HEK293 (cell line): Measurements from ENCODE around the gene HS6ST3.

Source experiments
- CTCF ChIA-PET: fragments of 350-600 bp; formaldehyde crosslinking; extraction: SDS; loops from one replicate; lab custom pipeline; 2021; ENCODE audit warnings: antibody characterized with exemption; lab: Yijun Ruan, JAX
- POLR2A ChIA-PET: fragments of 300-600 bp; formaldehyde crosslinking; extraction: SDS; loops from one replicate; lab custom pipeline; 2020; ENCODE audit warnings: antibody characterized with exemption, inconsistent platforms; lab: Yijun Ruan, JAX
- H3K27ac ChIP-seq: fragments of 200-500 bp; sonication (Bioruptor generic); 2 replicates; pipeline ENCODE4 v1.5.1; 2014; ENCODE audit warnings: low read depth, low read length, control low read depth, inconsistent platforms; ENCODE audit errors: extremely low read depth
- H3K36me3 ChIP-seq, 2 experiments: fragments of 200-500 bp in 1 of 2; sonication (Bioruptor generic) in 1 of 2; 1 replicate in 1 of 2; 2 replicates in 1 of 2; pipeline ENCODE4 v1.5.1; 2014 to 2017; ENCODE audit warnings: inconsistent platforms in 2 of 2, low read length in 2 of 2; ENCODE audit not compliant: control insufficient read depth in 2 of 2, insufficient read depth in 1 of 2
- H3K4me1 ChIP-seq: fragments of 200-500 bp; sonication (Bioruptor generic); 2 replicates; pipeline ENCODE4 v1.5.1; 2014; ENCODE audit warnings: mild to moderate bottlenecking, low read length, inconsistent platforms; ENCODE audit not compliant: control insufficient read depth, insufficient read depth
- H3K4me3 ChIP-seq: 2 replicates; pipeline ENCODE4 v1.5.1; 2011; ENCODE audit warnings: low read depth, mild to moderate bottlenecking, control low read depth, low read length, moderate library complexity
- H3K9me3 ChIP-seq: fragments of 200-500 bp; sonication (Bioruptor generic); 2 replicates; pipeline ENCODE4 v1.5.1; 2014; ENCODE audit warnings: low read depth, low read length, inconsistent platforms; ENCODE audit not compliant: control insufficient read depth, insufficient read depth
- KLF1 ChIP-seq: fragments of 450-650 bp; formaldehyde crosslinking; IDR thresholded peaks from 2 replicates; pipeline ENCODE4 v1.5.1; 2016; ENCODE audit warnings: missing biosample characterization, missing genetic modification characterization
- KLF16 ChIP-seq: fragments of 450-650 bp; formaldehyde crosslinking; IDR thresholded peaks from 2 replicates; pipeline ENCODE4 v1.5.1; 2017; ENCODE audit warnings: missing biosample characterization, missing genetic modification characterization
- OSR2 ChIP-seq: fragments of 450-650 bp; formaldehyde crosslinking; IDR thresholded peaks from 2 replicates; pipeline ENCODE4 v1.5.1; 2016; ENCODE audit warnings: missing biosample characterization, missing genetic modification characterization
- PRDM4 ChIP-seq: fragments of 450-650 bp; formaldehyde crosslinking; IDR thresholded peaks from 2 replicates; pipeline ENCODE4 v1.5.1; 2017; ENCODE audit warnings: missing biosample characterization, missing genetic modification characterization
- SCRT1 ChIP-seq: fragments of 450-650 bp; formaldehyde crosslinking; IDR thresholded peaks from 2 replicates; pipeline ENCODE4 v1.5.1; 2016; ENCODE audit warnings: missing biosample characterization, missing genetic modification characterization, borderline replicate concordance
- SETDB1 ChIP-seq: IDR thresholded peaks from one replicate; pipeline ENCODE4 v1.6.1; 2017; ENCODE audit warnings: mild to moderate bottlenecking, low read length, moderate library complexity, mixed read lengths; ENCODE audit not compliant: insufficient read length
- SP7 ChIP-seq: fragments of 450-650 bp; formaldehyde crosslinking; IDR thresholded peaks from 2 replicates; pipeline ENCODE4 v1.5.1; 2016; ENCODE audit warnings: missing biosample characterization, missing genetic modification characterization
- ZBTB11 ChIP-seq: fragments of 450-650 bp; formaldehyde crosslinking; conservative IDR thresholded peaks from 2 replicates; pipeline ENCODE4 v1.5.1; 2016; ENCODE audit warnings: low read depth, missing biosample characterization, missing genetic modification characterization
- ZBTB7A ChIP-seq: fragments of 450-650 bp; formaldehyde crosslinking; IDR thresholded peaks from 2 replicates; pipeline ENCODE4 v1.5.1; 2016; ENCODE audit warnings: low read depth, missing biosample characterization, missing genetic modification characterization
- ZBTB8A ChIP-seq: fragments of 450-650 bp; formaldehyde crosslinking; IDR thresholded peaks from 2 replicates; pipeline ENCODE4 v1.5.1; 2016; ENCODE audit warnings: missing biosample characterization, missing genetic modification characterization
- ZFP37 ChIP-seq: fragments of 450-650 bp; formaldehyde crosslinking; IDR thresholded peaks from 2 replicates; pipeline ENCODE4 v1.5.1; 2016; ENCODE audit warnings: missing biosample characterization, missing genetic modification characterization
- ZNF114 ChIP-seq: fragments of 450-650 bp; formaldehyde crosslinking; IDR thresholded peaks from 2 replicates; pipeline ENCODE4 v1.5.0; 2017; ENCODE audit warnings: missing biosample characterization, missing genetic modification characterization
- ZNF133 ChIP-seq: fragments of 450-650 bp; formaldehyde crosslinking; IDR thresholded peaks from 2 replicates; pipeline ENCODE4 v1.5.1; 2016; ENCODE audit warnings: missing biosample characterization, missing genetic modification characterization
- ZNF140 ChIP-seq: fragments of 450-650 bp; formaldehyde crosslinking; IDR thresholded peaks from 2 replicates; pipeline ENCODE4 v1.5.1; 2016; ENCODE audit warnings: missing biosample characterization, missing genetic modification characterization
- ZNF202 ChIP-seq: fragments of 450-650 bp; formaldehyde crosslinking; IDR thresholded peaks from 2 replicates; pipeline ENCODE4 v1.5.1; 2016; ENCODE audit warnings: missing biosample characterization, missing genetic modification characterization, borderline replicate concordance
- ZNF248 ChIP-seq: fragments of 450-650 bp; formaldehyde crosslinking; IDR thresholded peaks from 2 replicates; pipeline ENCODE4 v1.5.1; 2017; ENCODE audit warnings: missing biosample characterization, missing genetic modification characterization
- ZNF324 ChIP-seq: fragments of 450-650 bp; formaldehyde crosslinking; IDR thresholded peaks from 2 replicates; pipeline ENCODE4 v1.5.1; 2016; ENCODE audit warnings: missing biosample characterization, missing genetic modification characterization
- ZNF398 ChIP-seq: fragments of 450-650 bp; formaldehyde crosslinking; IDR thresholded peaks from 2 replicates; pipeline ENCODE4 v1.5.1; 2017; ENCODE audit warnings: missing biosample characterization, missing genetic modification characterization
- ZNF48 ChIP-seq: fragments of 450-650 bp; formaldehyde crosslinking; IDR thresholded peaks from 2 replicates; pipeline ENCODE4 v1.5.1; 2016; ENCODE audit warnings: missing biosample characterization, missing genetic modification characterization
- ZNF529 ChIP-seq: fragments of 450-650 bp; formaldehyde crosslinking; IDR thresholded peaks from 2 replicates; pipeline ENCODE4 v1.5.1; 2017; ENCODE audit warnings: missing genetic modification characterization, missing biosample characterization; ENCODE audit not compliant: insufficient replicate concordance
- ZNF747 ChIP-seq: fragments of 450-650 bp; formaldehyde crosslinking; IDR thresholded peaks from 2 replicates; pipeline ENCODE4 v1.5.1; 2016; ENCODE audit warnings: missing biosample characterization, missing genetic modification characterization
- ZSCAN23 ChIP-seq: fragments of 450-650 bp; formaldehyde crosslinking; IDR thresholded peaks from 2 replicates; pipeline ENCODE4 v1.5.1; 2016; ENCODE audit warnings: missing biosample characterization, missing genetic modification characterization

The HS6ST3 gene

GRCh38 chr13:96252903-96253302, 163.0 kb downstream of the HS6ST3 start (continued):
- no peak for TF ChIP-seq SP7 (tag by site-specific recombination)
- no peak for TF ChIP-seq OSR2 (tag by site-specific recombination)
- no peak for TF ChIP-seq PRDM4
- no peak for TF ChIP-seq KLF16 (tag by site-specific recombination)
- no peak for TF ChIP-seq ZFP37 (tag by site-specific recombination)
- no peak for TF ChIP-seq ZNF529 (tag by site-specific recombination)

- no peak overlapping the region for H3K4me3 ChIP-seq
- H3K36me3 ChIP-seq: no peaks in the 10 kb centered on the region
- ChIA-PET POLR2A (no interaction called here), CTCF (no interaction called here)
- no peak for TF ChIP-seq ZNF140 (tag by site-specific recombination)
- TF ChIP-seq ZBTB8A (tag by site-specific recombination): no peak
- TF ChIP-seq SCRT1 (tag by site-specific recombination): no peak
- no peak for TF ChIP-seq ZNF747 (tag by site-specific recombination)
- no peak for TF ChIP-seq ZNF398 (tag by site-specific recombination)
- no peak overlapping the region for H3K27ac ChIP-seq
- no peaks in the 10 kb centered on the region for H3K9me3 ChIP-seq
- no peaks in the 10 kb centered on the region for H3K4me1 ChIP-seq
Observed at GRCh38 chr13:96273196-96273595, 183.3 kb downstream of the HS6ST3 start.

- no peaks in the 10 kb centered on the region for H3K9me3 ChIP-seq
- no peaks in the 10 kb centered on the region for H3K4me1 ChIP-seq
- CTCF ChIA-PET: interaction anchor here (1.0 kb wide), 1 partner anchor 9 kb away, joined by 4 read pairs; no protein-coding TSS in a partner anchor
- POLR2A ChIA-PET: no interaction called here
- H3K27ac ChIP-seq: no peak overlapping the region
- H3K4me3 ChIP-seq: no peak overlapping the region
- H3K36me3 ChIP-seq: no peaks in the 10 kb centered on the region
- no peak for TF ChIP-seq SETDB1
- no peak for TF ChIP-seq ZBTB7A
- no peak for TF ChIP-seq ZNF133 (tag by site-specific recombination)
- no peak for TF ChIP-seq ZNF202 (tag by site-specific recombination)
- TF ChIP-seq ZSCAN23: no peak
- TF ChIP-seq ZNF48 (tag by site-specific recombination): no peak
- TF ChIP-seq KLF1: no peak
- no peak for TF ChIP-seq ZNF248 (tag by site-specific recombination)
- no peak for TF ChIP-seq ZNF114 (tag by site-specific recombination)
- TF ChIP-seq ZBTB11: no peak
- no peak for TF ChIP-seq ZNF324 (tag by site-specific recombination)
Observed at GRCh38 chr13:96274046-96274445, 184.1 kb downstream of the HS6ST3 start.
